ENCODE data around the gene PSMD12. TPM values are rescaled to one million over a fixed set of nuclear protein-coding genes. Genes with fewer than 3 reads are reported as not detected.

PSMD12 gene
- total RNA-seq, 1 experiment from 2014 or later: 90.5 TPM

- H3K14ac ChIP-seq (ENCODE audit: insufficient read depth, low read length): no peak overlapping the region
- H3K27me3 ChIP-seq (ENCODE audit: insufficient read depth, low read length): no peaks in the 10 kb centered on the region
- H4K91ac ChIP-seq (ENCODE audit: insufficient read length, low read depth, low read length): no peak overlapping the region
- peaks cover 5% of the 10 kb centered on the region for H3K79me1 ChIP-seq (ENCODE audit: insufficient read depth, low read depth, low read length, poor library complexity, severe bottlenecking)
- H2AK5ac ChIP-seq (ENCODE audit: insufficient read length, low read length): no peak overlapping the region
- H2AFZ ChIP-seq (ENCODE audit: low read length): no peak overlapping the region
- no peak overlapping the region for H2BK20ac ChIP-seq (ENCODE audit: low read depth, low read length, poor library complexity, severe bottlenecking)
- DNase-seq: no peak
- Mint-ChIP-seq H3K27me3 (ENCODE audit: low read depth) (no peaks in the 10 kb centered on the region), H3K9me3 (no peaks in the 10 kb centered on the region), H3K4me3 (no peak overlapping the region), H3K27ac (no peak overlapping the region; a peak in 1 of 7 replicates), H3K36me3 (ENCODE audit: insufficient read depth in 1 of 3, low read depth in 3 of 3) (peaks cover 6 to 11% (median 8%) of the 10 kb centered on the region in 3 experiments), H3K4me1 (peaks cover 21 to 28% of the 10 kb centered on the region in 2 experiments)
- H3K23me2 ChIP-seq (ENCODE audit: insufficient read length, low read depth, low read length, poor library complexity, severe bottlenecking): no peaks in the 10 kb centered on the region
- H3K4me1 ChIP-seq (ENCODE audit: insufficient read depth, low read length): peaks cover 5% of the 10 kb centered on the region; the same call in 1 of the 2 replicates
- no peak overlapping the region for H3T11ph ChIP-seq (ENCODE audit: low read length)
- H2BK12ac ChIP-seq (ENCODE audit: insufficient read length, low read depth, low read length): no peak overlapping the region
- no peak overlapping the region for H3K4ac ChIP-seq (ENCODE audit: low read depth, low read length)
- no peak overlapping the region for H3K23ac ChIP-seq (ENCODE audit: insufficient read length, low read depth, low read length)
- H3K9me3 ChIP-seq (ENCODE audit: control insufficient read depth, low read depth, low read length): no peaks in the 10 kb centered on the region
- H3K56ac ChIP-seq (ENCODE audit: insufficient read length, low read depth, low read length): no peak overlapping the region
- TF ChIP-seq CTCF (conservative IDR thresholded peaks at IDR 0.05): no peak
- no peaks in the 10 kb centered on the region for H4K20me1 ChIP-seq (ENCODE audit: control insufficient read depth, insufficient read depth, insufficient read length)
- H4K8ac ChIP-seq (replicated peaks; ENCODE audit: insufficient read length, low read depth, low read length): no peak overlapping the region
- no peak overlapping the region for H3K27ac ChIP-seq (ENCODE audit: insufficient read length, low read depth, low read length)
- H2BK15ac ChIP-seq (ENCODE audit: low read depth, low read length): no peak overlapping the region
- H2BK120ac ChIP-seq (ENCODE audit: low read depth, low read length, poor library complexity, severe bottlenecking): no peak overlapping the region
- H3K4me2 ChIP-seq (ENCODE audit: insufficient read depth, insufficient read length, low read length): no peak overlapping the region
- no peak overlapping the region for H4K5ac ChIP-seq (ENCODE audit: insufficient read length, low read depth, low read length)
- no peak overlapping the region for H3K9ac ChIP-seq (ENCODE audit: extremely low read depth, insufficient read length, low read length)
- peaks cover 17% of the 10 kb centered on the region; the same call in 1 of the 2 replicates for H3K79me2 ChIP-seq (ENCODE audit: insufficient read depth, low read length)
- H3K18ac ChIP-seq (ENCODE audit: insufficient read length, low read depth, low read length): no peak overlapping the region
- no CpG with 5 or more reads among the region's 9 CpGs for WGBS (ENCODE audit: extremely low coverage, insufficient read length, low lambda C conversion rate)
- no peak overlapping the region for H2BK5ac ChIP-seq (ENCODE audit: insufficient read length, low read length)
These were observed 34.7 kb upstream of the PSMD12 start for GRCh38 chr17:67401106-67401505.

All from H9 (cell line).